Caco-2 (cell line): Measurements from ENCODE around the gene DBF4B. TPM values are rescaled to one million over a fixed set of nuclear protein-coding genes. Genes with fewer than 3 reads are reported as not detected.

Source experiments
- BruUV-seq: library from RNA; stranded (reverse); fragments of 400-500 nt; replicated peaks from 2 replicates; lab custom pipeline; 2021; lab: Mats Ljungman, UMichigan
- CTCF ChIA-PET: fragments of 300-600 bp; sonication (Branson Sonifier 250); formaldehyde crosslinking; loops from one replicate; lab custom pipeline; 2022; ENCODE audit warnings: antibody characterized with exemption; lab: Charles Lee
- POLR2A ChIA-PET: fragments of 300-600 bp; sonication (Branson Sonifier 250); formaldehyde crosslinking; loops from one replicate; lab custom pipeline; 2022; ENCODE audit warnings: antibody characterized with exemption; lab: Charles Lee
- DNase-seq, 2 experiments: peaks; one replicate each; pipeline versions ENCODE4 v3.0.0 to v3.0.0-alpha.2; 2020 to 2022
- H3K27me3 ChIP-seq: replicated peaks from 2 replicates; pipeline ENCODE4 v1.6.0; 2011; ENCODE audit warnings: low read length; ENCODE audit not compliant: control insufficient read depth, insufficient read depth
- H3K36me3 ChIP-seq: 2 replicates; pipeline ENCODE4 v1.5.1; 2011; ENCODE audit warnings: low read length; ENCODE audit not compliant: control insufficient read depth, insufficient read depth
- H3K4me1 ChIP-seq: fragments of 250-450 bp; sonication (Bioruptor Pico); 2 replicates; pipeline ENCODE4 v1.5.1; 2020; ENCODE audit warnings: mild to moderate bottlenecking
- H3K4me3 ChIP-seq: 2 replicates; pipeline ENCODE4 v1.5.1; 2011; ENCODE audit warnings: low read depth, mild to moderate bottlenecking, control low read depth, low read length
- H3K9me3 ChIP-seq: fragments of 250-450 bp; sonication (Bioruptor Pico); 2 replicates; pipeline ENCODE4 v1.5.1; 2020; ENCODE audit warnings: mild to moderate bottlenecking, moderate library complexity
- H3K27ac Mint-ChIP-seq: one replicate; pipeline ENCODE4 v1.8.0; 2022; ENCODE audit warnings: mixed read lengths; ENCODE audit not compliant: unreplicated experiment
- H3K27me3 Mint-ChIP-seq: one replicate; pipeline ENCODE4 v1.8.0; 2022; ENCODE audit warnings: mixed read lengths; ENCODE audit not compliant: insufficient read depth, unreplicated experiment
- H3K36me3 Mint-ChIP-seq: one replicate; pipeline ENCODE4 v1.8.0; 2022; ENCODE audit warnings: mild to moderate bottlenecking, mixed read lengths; ENCODE audit not compliant: insufficient read depth, unreplicated experiment
- H3K4me1 Mint-ChIP-seq: one replicate; pipeline ENCODE4 v1.8.0; 2022; ENCODE audit warnings: low read depth, mixed read lengths; ENCODE audit not compliant: unreplicated experiment
- H3K4me3 Mint-ChIP-seq: one replicate; pipeline ENCODE4 v1.8.0; 2022; ENCODE audit warnings: mild to moderate bottlenecking, moderate library complexity, mixed read lengths; ENCODE audit not compliant: unreplicated experiment
- H3K9me3 Mint-ChIP-seq: one replicate; pipeline ENCODE4 v1.8.0; 2022; ENCODE audit warnings: mixed read lengths; ENCODE audit not compliant: unreplicated experiment
- intact Hi-C: fragments of 100-400 bp; cut with micrococcal nuclease; formaldehyde crosslinking; loops from one replicate; pipeline ENCODE4 v1.10.0; 2022; ENCODE audit not compliant: unreplicated experiment
- total RNA-seq: library from RNA; stranded (reverse); gene quantifications from 2 replicates; pipeline ENCODE4 v1.2.3, GENCODE V29; 2022
- TF ChIP-seq, protein P1 (sequence below), 2 experiments: fragments of 200-600 bp in 1 of 2; IDR thresholded peaks; 1 replicate in 1 of 2; 2 replicates in 1 of 2; pipeline versions ENCODE4 v1.5.1 to v1.8.0; 2011 to 2022; ENCODE audit warnings: antibody characterized with exemption in 1 of 2, control low read depth in 1 of 2, inconsistent platforms in 1 of 2, low read depth in 1 of 2, low read length in 1 of 2, mild to moderate bottlenecking in 1 of 2, moderate library complexity in 1 of 2; ENCODE audit not compliant: insufficient read depth in 1 of 2, severe bottlenecking in 1 of 2, unreplicated experiment in 1 of 2

Gene DBF4B
- total RNA-seq, 1 experiment from 2014 or later, result 34.2 TPM

DNA sequence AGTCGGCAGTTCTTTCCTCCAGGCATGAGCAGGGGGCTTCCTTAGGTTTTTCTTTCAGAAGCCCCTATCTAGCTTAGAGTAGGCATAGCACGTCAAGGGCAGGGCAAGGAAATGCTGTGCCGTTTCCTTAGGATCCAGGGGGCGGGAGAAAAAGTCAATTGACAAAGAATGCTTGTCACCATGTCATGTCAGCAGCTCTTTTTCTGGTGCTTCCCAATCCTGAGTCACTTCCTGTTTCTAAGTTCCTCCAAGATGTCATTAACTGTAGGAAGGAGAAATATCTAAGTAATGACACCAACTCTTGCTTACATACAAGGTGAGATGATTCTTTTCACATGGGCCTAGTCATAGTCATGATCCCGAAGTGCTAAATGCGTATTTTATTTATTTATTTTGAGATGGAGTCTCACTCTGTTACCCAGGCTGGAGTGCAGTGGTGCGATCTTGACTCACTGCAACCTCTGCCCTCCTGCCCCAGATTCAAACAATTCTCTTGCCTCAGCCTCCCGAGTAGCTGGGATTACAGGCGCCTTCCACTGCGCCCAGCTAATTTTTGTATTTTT lies 86.5 kb downstream of the DBF4B start:
- Mint-ChIP-seq H3K9me3 (no peaks in the 10 kb centered on the region), H3K36me3 (no peaks in the 10 kb centered on the region), H3K4me3 (no peak overlapping the region), H3K27me3 (no peaks in the 10 kb centered on the region), H3K4me1 (no peaks in the 10 kb centered on the region), H3K27ac (no peak overlapping the region)
- no peaks in the 10 kb centered on the region for H3K27me3 ChIP-seq
- no peak for DNase-seq
- TF ChIP-seq, protein P1, sequence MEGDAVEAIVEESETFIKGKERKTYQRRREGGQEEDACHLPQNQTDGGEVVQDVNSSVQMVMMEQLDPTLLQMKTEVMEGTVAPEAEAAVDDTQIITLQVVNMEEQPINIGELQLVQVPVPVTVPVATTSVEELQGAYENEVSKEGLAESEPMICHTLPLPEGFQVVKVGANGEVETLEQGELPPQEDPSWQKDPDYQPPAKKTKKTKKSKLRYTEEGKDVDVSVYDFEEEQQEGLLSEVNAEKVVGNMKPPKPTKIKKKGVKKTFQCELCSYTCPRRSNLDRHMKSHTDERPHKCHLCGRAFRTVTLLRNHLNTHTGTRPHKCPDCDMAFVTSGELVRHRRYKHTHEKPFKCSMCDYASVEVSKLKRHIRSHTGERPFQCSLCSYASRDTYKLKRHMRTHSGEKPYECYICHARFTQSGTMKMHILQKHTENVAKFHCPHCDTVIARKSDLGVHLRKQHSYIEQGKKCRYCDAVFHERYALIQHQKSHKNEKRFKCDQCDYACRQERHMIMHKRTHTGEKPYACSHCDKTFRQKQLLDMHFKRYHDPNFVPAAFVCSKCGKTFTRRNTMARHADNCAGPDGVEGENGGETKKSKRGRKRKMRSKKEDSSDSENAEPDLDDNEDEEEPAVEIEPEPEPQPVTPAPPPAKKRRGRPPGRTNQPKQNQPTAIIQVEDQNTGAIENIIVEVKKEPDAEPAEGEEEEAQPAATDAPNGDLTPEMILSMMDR (IDR thresholded peaks at IDR 0.05; ENCODE audit: insufficient read depth in 1 of 2, low read depth in 1 of 2, low read length in 1 of 2, severe bottlenecking in 1 of 2, unreplicated experiment in 1 of 2), result no peak
- CTCF ChIA-PET, result interaction anchor here (0.6 kb wide), 1 partner anchor 282 kb away, joined by 3 read pairs; no protein-coding TSS in a partner anchor
- no peaks in the 10 kb centered on the region for H3K36me3 ChIP-seq
- no peaks in the 10 kb centered on the region for H3K9me3 ChIP-seq
- intact Hi-C loops, result no loop called here
- H3K4me3 ChIP-seq, result no peak overlapping the region
- H3K4me1 ChIP-seq, result no peaks in the 10 kb centered on the region
- BruUV-seq, result no TSS peak
- POLR2A ChIA-PET, result no interaction called here

DNA sequence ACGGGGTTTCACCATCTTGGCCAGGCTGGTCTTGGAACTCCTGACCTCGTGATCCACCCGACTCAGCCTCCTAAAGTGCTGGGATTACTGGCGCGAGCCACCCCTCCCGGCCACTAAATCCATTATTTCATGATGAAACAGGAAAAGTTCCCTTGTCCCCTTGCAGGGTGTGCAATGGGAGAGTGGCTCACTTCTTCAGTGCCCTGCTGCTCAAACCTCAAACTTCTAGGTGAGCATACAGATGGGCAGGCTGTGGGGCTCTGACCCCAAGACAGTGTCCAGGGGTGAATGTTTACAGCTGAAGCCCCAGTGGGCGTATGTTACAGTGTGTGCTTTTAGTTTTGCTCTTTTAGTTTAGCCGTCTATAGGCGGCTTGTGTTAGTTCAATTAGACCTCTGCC lies 87.0 kb downstream of the DBF4B start:
- no peaks in the 10 kb centered on the region for H3K4me1 Mint-ChIP-seq
- intact Hi-C loops, result no loop called here
- BruUV-seq, result no TSS peak
- H3K36me3 ChIP-seq, result no peaks in the 10 kb centered on the region
- H3K4me1 ChIP-seq, result no peaks in the 10 kb centered on the region
- H3K9me3 ChIP-seq, result no peaks in the 10 kb centered on the region
- no peaks in the 10 kb centered on the region for H3K27me3 ChIP-seq
- H3K27me3 Mint-ChIP-seq, result no peaks in the 10 kb centered on the region
- H3K36me3 Mint-ChIP-seq, result no peaks in the 10 kb centered on the region
- H3K4me3 Mint-ChIP-seq, result no peak overlapping the region
- H3K27ac Mint-ChIP-seq, result no peak overlapping the region
- H3K4me3 ChIP-seq, result no peak overlapping the region
- POLR2A ChIA-PET, result no interaction called here
- DNase-seq, result no peak
- CTCF ChIA-PET, result no interaction called here
- no peaks in the 10 kb centered on the region for H3K9me3 Mint-ChIP-seq
- TF ChIP-seq, protein P1 (IDR thresholded peaks at IDR 0.05; ENCODE audit: insufficient read depth in 1 of 2, low read depth in 1 of 2, low read length in 1 of 2, severe bottlenecking in 1 of 2, unreplicated experiment in 1 of 2), result no peak

DNA sequence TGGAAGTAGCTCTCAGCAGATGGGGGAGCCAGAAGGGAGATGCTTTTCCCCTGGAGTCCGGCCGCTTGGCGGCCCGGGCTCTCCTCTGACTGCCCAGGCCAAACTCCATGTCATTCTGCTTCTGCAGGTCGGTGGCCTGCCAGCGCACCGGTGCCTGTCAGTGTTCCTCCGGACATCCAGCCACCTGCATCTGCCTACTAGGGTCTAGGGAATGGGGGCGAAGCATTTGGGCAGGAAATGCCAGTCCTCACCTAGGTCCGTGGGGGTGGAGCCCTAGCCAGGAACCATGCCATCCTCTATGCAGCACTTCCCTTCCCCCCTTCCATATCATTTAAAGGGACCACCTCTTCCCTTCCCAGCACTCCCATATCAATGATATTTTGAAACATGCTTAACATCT lies 87.5 kb downstream of the DBF4B start:
- Mint-ChIP-seq H3K4me1 (no peaks in the 10 kb centered on the region), H3K27ac (no peak overlapping the region), H3K36me3 (no peaks in the 10 kb centered on the region), H3K27me3 (no peaks in the 10 kb centered on the region), H3K9me3 (no peaks in the 10 kb centered on the region), H3K4me3 (no peak overlapping the region)
- no peaks in the 10 kb centered on the region for H3K4me1 ChIP-seq
- POLR2A ChIA-PET, result no interaction called here
- TF ChIP-seq, protein P1 (IDR thresholded peaks at IDR 0.05; ENCODE audit: insufficient read depth in 1 of 2, low read depth in 1 of 2, low read length in 1 of 2, severe bottlenecking in 1 of 2, unreplicated experiment in 1 of 2), result no peak
- intact Hi-C loops, result no loop called here
- BruUV-seq, result no TSS peak
- no peaks in the 10 kb centered on the region for H3K9me3 ChIP-seq
- no peaks in the 10 kb centered on the region for H3K27me3 ChIP-seq
- H3K36me3 ChIP-seq, result no peaks in the 10 kb centered on the region
- no peak overlapping the region for H3K4me3 ChIP-seq
- CTCF ChIA-PET, result no interaction called here
- no peak for DNase-seq
